NCI-H526 treated with DMSO at 0.1 percent for 48 hours (cell line): ENCODE measurements around the gene RNF145.
"Not testable (repeated sequence)": the region's sequence is repeated elsewhere in the genome, so short reads cannot be mapped to it uniquely, and the experiment has no call there.

Experiments used
- DNase-seq: peaks from one replicate; lab custom pipeline; 2025; lab: John Stamatoyannopoulos, UW

RNF145 gene, protein sequence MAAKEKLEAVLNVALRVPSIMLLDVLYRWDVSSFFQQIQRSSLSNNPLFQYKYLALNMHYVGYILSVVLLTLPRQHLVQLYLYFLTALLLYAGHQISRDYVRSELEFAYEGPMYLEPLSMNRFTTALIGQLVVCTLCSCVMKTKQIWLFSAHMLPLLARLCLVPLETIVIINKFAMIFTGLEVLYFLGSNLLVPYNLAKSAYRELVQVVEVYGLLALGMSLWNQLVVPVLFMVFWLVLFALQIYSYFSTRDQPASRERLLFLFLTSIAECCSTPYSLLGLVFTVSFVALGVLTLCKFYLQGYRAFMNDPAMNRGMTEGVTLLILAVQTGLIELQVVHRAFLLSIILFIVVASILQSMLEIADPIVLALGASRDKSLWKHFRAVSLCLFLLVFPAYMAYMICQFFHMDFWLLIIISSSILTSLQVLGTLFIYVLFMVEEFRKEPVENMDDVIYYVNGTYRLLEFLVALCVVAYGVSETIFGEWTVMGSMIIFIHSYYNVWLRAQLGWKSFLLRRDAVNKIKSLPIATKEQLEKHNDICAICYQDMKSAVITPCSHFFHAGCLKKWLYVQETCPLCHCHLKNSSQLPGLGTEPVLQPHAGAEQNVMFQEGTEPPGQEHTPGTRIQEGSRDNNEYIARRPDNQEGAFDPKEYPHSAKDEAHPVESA

DNA sequence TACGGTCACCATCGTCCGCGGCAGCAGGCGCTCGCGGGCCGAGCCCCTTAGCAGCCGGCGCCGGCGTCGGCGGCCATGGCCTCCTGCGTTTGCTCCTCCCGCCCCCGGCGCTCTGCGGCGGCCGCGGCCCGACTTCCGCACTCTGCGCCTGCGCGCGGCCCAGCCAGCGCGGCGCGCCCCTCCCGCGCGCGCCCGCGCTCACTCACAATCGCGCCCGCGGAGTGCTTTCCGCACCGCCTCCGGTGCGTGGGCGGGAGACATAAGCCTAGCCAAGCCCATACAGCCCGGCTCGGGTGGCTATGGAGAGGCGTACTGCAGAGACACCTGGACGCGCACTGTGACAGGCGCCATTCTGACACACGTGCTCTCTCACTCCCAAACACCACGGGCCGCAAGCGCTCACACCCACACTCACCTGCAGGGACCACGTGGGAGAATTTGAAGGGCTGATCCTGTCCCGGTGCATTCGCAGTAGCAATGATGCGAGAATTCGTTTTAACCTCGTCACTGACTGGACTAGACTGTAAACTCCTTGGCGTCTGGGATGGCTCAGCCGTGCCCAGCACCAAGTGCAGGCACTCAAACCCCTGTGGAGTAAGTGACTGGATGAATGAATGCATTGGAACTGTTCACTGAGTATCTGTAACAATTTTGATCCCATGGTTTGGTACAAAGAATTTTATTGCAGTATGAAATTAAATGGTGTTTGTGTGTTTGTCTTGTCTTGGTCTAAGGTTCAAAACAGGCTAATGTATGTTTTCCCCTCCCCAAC, at the start of gene RNF145:
RNF145 (minus strand) TSS at position 116 of the 772 bp plus-strand sequence. CDS start 5,936 bp downstream, outside the sequence.
- peak; percentile 26 for DNase-seq

DNA sequence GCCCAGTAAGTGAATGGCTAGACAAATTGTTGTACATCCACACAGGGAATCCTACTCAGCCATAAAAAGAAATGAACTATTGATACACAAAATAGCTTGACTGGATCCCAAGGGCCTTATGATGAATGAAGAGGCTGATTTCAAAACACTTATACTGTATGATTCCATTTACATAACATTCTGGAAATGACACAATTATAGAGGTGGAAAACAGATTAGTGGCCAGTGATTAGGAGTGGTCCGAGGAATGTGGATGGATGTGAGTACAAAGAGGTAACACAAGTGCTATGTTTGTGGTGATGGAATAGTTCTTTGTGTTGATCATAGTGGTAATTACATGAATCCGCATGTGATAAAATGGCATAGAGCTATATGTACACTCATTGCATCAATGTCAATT, 49.0 kb upstream of the RNF145 start:
- DNase-seq = no peak

DNA sequence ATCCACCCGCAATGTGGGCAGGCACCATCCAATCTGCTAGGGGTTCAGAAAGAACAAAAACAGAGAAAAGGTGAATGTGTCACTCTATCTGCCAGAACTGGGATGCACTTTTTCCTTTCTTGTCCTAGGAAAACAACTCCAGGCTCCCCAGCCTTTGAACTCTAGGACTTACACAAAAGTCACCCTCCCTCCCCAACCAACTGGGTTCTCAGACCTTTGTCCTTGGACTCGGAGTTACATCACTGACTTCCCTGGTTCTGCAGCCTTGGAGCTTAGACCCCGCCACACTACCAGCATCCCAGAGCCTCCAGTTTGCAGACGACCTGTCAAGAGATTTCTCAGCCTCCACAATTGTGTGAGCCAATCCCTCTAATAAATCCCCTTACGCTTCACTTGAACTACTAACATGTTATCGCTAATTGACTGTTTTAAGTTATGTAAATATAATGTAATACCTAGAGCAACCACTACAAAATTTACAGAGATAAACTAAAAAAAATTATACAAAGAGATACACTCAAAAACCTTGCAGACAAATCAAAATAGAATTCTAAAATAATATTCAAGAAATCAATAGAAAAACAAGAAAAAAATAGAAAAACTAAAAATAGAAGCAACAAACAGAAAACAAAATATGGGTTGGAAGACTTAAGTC, 48.4 kb upstream of the RNF145 start:
- DNase-seq = no peak

DNA sequence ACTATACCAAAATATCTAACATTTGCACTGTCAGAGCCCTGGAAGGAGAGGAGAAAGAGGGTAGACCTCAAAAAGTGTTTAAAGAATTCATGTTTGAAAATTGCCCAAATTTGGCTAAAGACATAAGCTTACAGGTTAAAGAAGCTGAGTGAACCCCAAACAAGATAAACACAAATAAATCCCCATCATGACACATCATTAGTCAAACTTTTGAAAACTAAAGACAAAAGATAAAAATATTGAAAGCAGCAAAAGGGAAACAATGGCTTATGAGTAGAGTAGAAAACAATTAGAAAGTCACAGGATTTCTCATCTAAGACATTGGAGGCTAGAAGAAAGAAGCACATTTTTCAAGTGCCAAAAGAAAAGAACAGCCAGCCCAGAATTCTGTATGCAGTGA, 47.7 kb upstream of the RNF145 start:
- no peak for DNase-seq

DNA sequence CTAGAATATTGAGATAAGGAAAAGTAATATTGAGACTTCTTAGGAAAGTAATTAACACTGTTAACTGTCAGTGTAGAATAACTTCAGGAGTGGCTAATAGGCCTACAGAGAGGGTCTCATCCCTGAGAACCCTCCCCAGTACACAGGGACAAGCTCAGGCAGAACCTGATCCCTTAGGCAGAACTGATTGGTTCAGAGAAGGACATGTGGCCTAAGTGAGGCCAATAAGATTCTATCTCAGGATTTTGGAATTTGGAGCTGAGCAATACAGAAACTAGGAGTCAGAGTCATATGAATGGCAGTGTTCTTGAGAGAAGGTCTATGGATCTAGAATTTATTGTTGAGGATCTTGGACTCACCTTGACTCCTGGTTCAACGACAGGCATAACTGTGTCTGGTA, 42.8 kb upstream of the RNF145 start:
- no peak for DNase-seq

DNA sequence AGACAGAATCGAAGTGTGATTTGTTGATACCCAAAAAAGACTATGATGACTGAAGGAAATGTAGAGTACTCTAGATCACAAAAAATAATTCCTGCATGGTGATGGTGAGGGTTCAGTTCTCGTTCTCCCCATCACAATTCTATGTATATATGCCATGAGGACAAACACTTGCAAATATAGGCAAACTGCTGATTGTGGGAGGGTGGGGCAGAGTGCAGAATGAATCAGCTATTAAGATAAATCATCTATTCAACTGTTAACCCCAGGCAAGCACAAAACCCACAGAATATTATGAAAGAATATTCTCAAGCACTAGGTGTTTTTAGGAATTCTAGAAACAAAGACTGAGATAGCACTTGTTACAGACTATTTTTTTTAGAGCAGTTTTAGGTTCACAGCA, 39.8 kb upstream of the RNF145 start:
- DNase-seq = no peak

DNA sequence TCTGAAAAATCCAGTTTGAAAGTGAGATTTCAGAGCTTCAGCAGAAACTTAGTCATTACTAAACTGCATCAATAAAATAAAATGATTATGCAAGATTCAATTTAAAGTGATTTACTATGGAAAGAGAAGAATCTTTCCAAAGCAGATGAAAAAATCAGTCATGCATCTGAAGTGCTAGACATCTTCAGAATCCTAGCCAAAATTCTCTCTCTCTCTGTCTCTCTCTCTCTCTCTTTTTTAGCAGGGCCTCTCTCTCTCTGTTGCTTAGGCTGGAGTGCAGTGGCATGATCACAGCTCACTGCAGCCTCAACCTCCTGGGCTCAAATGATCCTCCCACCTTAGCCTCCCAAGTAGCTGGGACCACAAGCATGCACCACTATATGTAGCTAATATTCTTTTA, 35.5 kb upstream of the RNF145 start:
- DNase-seq = no peak

DNA sequence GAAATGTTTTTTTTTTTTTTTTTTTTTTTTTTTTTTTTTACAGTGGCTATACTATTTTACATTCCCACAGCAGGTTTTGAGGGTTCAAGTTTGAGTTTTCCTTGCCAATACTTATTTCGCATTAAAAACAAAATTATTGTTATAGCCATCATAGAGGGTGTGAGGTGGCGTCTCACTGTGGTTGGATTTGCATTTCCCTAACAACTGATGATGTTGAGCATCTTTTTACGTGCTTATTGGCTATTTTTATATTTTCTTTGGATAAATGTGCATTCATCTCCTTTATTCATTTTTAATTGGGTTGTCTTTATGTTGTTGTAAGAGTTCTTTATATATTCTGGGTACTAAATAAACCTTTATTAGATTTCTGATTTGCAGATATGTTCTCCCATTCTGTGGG, 34.8 kb upstream of the RNF145 start:
- no peak for DNase-seq

DNA sequence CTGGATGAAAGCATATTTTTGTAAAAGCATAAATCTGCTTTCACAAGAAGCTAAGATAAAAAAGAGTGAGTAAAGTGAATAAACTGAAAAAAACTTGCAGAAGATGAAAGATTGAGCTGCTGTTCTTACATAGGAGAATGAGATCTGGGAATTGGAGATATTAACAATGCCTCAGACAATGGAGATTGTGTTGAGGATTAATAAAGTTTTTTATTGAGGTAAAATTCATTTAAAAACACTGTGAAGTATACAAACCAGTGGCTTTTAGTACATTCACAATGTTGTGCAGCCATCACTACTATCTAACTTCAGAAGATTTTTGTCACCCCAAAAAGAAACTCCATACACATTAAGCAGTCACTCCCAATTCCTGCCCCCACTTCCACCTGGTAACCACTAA, 34.0 kb upstream of the RNF145 start:
- DNase-seq = no peak

DNA sequence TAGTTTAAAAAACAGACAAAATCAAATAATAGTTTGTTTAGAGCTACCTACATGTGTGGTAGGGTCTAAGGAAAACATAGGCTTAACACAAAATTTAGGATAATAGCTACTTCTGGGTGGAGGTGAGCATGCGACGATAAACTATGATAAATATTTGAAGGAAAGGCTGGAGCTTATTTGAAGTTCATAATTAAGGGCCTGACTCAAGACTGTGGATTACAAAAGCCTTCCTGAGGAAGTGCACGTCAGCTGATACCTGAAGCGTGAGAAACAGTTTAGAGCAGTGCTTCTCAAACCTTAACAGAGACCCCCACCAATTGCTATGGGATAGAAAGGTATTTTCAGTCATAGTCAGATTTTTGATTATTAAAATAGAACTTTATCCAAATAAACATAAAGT, 33.3 kb upstream of the RNF145 start:
- no peak for DNase-seq

DNA sequence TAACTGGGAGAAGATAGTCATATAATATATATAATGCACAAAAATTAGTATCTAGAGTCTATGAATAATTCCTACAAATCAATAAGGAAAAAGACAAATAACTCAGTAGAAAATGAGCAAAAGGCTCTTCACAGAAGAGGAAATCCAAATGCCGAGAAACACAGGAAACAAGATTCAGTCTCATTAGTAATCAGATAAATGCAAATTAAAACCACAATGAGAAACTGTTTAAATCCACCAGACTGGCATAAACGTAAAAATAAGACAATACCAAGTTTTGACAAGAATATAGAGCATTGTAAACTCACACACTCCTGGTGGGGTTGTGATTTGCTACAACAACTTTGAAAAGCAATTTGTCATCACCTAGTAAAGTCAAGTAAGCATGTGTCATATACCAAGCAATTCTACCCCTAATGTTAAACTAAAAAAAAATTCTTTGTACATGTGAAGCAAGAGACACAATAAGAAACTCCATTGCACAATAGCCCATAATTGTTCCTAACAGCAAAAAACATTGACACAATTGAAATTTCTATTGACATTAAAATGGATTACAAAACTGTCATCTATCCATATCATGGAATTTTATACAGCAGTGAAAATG, 32.7 kb upstream of the RNF145 start:
- DNase-seq = no peak

DNA sequence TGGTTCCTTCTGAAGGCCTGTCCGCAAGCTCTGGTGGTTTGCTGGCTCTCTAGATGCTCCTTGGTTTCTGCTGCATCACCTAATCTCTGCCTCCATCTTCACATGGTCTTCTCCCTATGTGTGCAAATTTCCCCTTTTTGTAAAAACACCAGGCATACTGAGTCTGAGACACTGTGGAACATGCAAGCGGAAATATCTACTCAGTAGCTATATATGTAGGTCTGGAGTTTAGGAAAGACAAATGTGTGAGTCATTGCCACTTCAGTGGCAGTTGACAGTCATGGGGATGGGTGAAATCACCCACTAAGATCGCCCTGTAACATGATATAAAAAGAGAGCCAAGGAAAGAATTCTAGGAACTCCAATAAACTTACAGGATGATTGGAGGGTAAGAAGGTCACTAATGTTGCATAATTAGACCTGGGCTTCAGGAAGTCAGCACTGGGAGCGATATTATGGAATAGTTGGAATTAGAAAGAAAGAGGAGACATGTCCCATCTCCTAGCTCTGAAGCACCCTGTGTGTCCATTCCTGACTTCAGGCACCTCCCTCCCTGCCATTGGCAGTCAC, 31.0 kb upstream of the RNF145 start:
- DNase-seq = no peak

DNA sequence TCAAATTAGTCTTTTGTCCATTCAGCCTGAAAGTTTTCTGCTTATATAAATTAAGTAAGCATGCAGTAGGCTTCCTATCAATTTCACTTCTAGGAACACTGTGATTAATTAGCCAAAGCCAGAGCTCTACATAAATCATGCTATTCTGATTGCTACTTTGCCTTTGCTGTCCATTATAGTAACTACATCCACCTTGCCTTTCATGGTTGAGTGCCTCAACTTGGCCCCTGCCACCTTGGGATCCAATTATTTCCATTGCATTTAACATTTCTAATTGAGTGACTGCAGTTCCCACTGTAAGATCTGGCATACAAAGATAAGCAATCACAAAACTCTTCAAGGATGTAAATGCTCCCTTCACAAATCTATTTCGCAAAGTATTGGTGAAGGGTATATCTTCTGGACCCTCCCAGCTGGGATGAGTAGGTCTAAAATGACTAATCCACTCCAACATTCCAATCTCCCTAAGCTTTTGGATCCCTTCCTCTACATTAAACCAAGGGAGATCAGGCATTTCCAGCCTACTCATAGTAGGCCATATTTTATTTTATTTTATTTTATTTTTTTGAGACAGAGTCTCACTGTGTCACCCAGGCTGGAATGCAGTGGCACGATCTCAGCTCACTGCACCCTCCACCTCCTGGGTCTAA, 26.6 kb upstream of the RNF145 start:
- DNase-seq = not testable (repeated sequence)

DNA sequence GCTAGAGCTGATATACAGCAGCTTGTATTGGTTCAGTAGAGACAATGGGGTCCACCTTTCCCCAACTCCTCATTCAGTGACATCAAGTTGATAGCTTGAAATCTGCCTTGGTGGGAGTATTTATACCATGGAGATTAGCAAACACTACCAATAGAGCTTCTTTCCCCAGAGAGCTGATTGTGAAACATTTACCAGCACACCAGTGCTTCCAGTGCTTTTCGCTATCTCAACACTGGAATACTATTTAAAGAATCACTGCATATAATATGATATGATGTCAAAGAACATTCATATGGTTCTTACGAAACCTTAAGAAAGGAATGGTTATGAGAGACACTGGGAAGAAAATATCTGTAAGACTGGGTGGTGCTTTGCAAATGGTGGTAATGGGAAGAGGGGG, 21.8 kb upstream of the RNF145 start:
- no peak for DNase-seq

DNA sequence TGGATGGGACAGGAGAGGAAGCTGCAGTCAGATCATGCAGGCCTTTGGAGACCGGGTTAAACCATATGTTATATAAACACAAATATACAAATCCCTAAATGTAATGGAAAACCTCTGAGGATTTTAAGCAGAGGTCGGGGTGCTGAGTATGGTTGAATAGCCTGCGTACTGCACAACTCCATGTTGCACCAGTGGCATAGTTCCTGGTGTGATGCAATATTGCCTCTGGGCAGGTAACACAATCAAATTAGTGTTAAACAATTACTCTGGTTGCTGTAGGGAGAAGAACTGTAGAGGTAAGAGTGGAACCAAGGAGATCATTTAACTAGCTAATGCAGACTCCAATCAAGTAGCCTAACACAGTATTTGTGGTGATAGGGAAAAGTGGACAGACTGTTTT, 21.3 kb upstream of the RNF145 start:
- no peak for DNase-seq

DNA sequence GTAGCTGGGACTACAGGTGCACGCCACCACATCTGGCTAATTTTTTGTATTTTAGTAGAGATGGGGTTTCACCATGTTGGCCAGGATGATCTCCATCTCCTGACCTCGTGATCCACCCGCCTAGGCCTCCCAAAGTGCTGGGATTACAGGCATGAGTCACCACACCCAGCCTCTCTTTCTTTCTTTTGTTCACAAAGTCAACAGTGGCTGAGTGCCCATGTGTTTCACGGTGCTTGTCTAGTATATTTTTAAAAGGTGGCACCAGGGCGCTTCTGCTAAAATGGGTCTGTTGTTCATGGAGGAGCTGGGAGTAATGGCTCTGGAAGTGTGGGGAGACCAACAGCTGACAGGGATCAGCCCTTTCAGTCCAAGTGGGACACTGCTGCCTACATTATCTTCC, 18.7 kb upstream of the RNF145 start:
- DNase-seq = not testable (repeated sequence)

DNA sequence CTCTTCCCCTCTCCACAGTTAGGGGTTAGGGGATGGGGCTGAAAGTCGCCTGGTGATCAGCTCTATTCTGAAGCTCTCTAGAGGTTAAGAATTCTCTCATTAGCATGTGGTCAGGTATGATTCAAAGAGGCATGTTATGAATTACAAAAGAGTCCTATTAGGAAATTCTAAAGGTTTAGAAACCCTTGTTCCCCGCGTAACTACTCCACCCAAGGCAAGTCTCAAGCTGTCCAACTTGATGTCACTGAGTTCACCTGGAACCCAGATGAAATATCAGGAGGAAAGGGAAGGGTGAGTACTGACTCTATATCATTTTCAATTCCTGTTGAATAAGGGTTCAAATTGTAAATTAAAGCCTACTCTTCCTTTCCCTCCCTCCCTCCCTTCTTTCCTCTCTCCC, 18.1 kb upstream of the RNF145 start:
- no peak for DNase-seq

DNA sequence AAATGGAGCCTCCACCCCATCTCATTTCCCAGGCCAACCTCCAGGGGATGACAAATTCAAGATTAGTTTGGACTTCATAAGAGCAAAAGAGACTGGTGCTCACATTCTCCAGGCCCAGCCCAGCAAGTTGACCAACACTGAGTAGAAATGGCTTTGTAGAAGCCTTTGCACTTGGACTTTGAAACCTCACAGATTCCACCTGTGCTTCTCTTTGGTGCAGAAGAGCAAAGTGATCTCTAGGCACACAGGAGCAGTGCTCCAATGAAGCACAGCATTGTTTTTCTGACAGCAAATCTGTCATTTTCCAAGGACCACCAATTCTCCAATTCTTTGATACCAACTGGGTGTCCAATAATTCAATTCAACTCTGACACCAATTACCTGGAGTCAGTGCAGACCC, 17.1 kb upstream of the RNF145 start:
- no peak for DNase-seq

DNA sequence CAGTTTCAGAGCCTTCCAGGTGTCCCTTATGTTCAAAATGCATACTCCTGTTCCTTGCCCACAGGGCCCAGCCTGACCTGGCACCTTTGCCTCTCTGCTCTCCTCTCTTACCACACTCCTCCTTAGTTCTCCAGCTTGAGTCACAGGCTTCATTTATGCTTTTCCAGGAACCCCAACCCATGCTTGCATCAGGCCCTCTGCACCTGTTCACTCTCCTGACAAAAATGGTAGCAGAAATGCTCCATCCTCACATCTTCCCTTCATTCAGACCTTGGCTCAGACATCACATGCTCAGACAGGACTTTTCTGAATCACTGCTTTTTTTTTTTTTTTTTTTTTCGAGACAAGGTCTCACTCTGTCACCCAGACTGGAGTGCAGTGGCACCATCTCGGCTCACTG, 15.1 kb upstream of the RNF145 start:
- no peak for DNase-seq

DNA sequence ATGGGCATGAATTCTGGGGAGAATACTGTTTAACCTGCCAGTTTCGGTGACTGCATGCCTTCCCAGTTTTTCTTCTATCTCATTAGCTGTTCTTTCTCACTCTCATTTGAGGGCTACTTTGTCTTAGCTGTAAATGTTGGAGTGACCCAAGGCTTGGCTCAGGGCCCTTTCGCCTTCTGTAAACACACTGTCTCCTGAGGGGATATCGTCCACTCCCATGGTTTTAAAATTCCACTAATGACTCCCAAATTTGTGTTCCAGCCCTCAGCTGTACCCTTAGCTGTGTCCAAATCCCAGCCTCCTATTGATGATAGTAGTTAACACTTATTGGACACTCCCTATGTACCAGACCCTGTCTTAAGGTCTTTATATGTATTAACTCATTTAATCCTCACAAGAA, 14.1 kb upstream of the RNF145 start:
- no peak for DNase-seq

DNA sequence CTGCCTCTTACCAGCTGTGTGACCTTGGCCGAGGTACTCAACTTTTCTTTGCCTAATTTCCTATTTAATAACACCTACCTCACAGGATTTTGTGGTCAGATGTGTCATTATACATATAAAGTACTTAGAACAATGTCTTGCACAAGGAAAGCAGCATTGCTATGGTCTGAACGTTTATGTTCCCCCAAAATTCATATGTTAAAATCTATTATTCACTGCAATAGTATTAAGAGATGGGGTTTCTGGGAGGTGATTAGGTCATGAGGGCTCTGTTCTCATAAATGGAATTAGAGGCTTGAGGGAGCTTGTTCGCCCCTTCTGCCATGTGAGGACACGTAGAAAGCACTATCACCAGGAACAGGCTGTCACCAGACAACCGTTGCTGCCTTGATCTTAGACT, 10.9 kb upstream of the RNF145 start:
- no peak for DNase-seq
